Thymus (tissue), 11 donors: Measurements from ENCODE around the gene SPTBN1. TPM values are rescaled to one million over a fixed set of nuclear protein-coding genes. Genes with fewer than 3 reads are reported as not detected.

Source experiments
- DNase-seq, 9 donors: peaks; one replicate each; pipeline ENCODE4 v3.0.0-alpha.2; 2013; ENCODE audit warnings: low spot score in 9 of 9, low read depth in 6 of 9, missing footprints in 1 of 9
- H3K27ac ChIP-seq, 2 donors: one replicate each; pipeline ENCODE4 v1.5.1; 2013; ENCODE audit warnings: control low read depth in 1 of 2, low read depth in 1 of 2, low read length in 1 of 2, mild to moderate bottlenecking in 1 of 2, moderate library complexity in 1 of 2
- H3K27me3 ChIP-seq, 2 donors: one replicate each; pipeline ENCODE4 v1.5.1; 2013; ENCODE audit warnings: low read length in 1 of 2; ENCODE audit not compliant: control insufficient read depth in 2 of 2, insufficient read depth in 1 of 2
- H3K36me3 ChIP-seq, 2 donors: one replicate each; pipeline ENCODE4 v1.5.1; 2013; ENCODE audit warnings: low read length in 1 of 2, mild to moderate bottlenecking in 1 of 2, moderate library complexity in 1 of 2; ENCODE audit not compliant: control insufficient read depth in 2 of 2, insufficient read depth in 2 of 2
- H3K4me1 ChIP-seq, 2 donors: one replicate each; pipeline ENCODE4 v1.5.1; 2013; ENCODE audit warnings: low read length in 2 of 2; ENCODE audit not compliant: control insufficient read depth in 2 of 2, insufficient read depth in 2 of 2
- H3K4me3 ChIP-seq, 2 donors: one replicate each; pipeline ENCODE4 v1.5.1; 2013; ENCODE audit warnings: low read length in 2 of 2, control low read depth in 1 of 2, mild to moderate bottlenecking in 1 of 2
- H3K9me3 ChIP-seq, 2 donors: one replicate each; pipeline ENCODE4 v1.5.1; 2013; ENCODE audit warnings: low read length in 1 of 2, mild to moderate bottlenecking in 1 of 2; ENCODE audit not compliant: control insufficient read depth in 2 of 2, insufficient read depth in 1 of 2
- WGBS: extraction: QIAGEN DNeasy Blood & Tissue Kit; methylation state at CpG from one replicate; pipeline ENCODE4 v1.1.7; 2013; 5-methylcytosine and 5-hydroxymethylcytosine counted together
- polyA plus RNA-seq: library from polyadenylated mRNA; stranded (reverse); fragments of 200-250 nt; gene quantifications from one replicate; pipeline ENCODE4 v1.2.3, GENCODE V29; 2013
- total RNA-seq: library from RNA; stranded (reverse); fragments of 120-200 nt; gene quantifications from one replicate; pipeline ENCODE4 v1.2.4, GENCODE V29; 2013
- donor health status: healthy.

SPTBN1 gene
- total and polyA plus RNA-seq, 2 donors, result 37.1 to 74.4 TPM

DNA sequence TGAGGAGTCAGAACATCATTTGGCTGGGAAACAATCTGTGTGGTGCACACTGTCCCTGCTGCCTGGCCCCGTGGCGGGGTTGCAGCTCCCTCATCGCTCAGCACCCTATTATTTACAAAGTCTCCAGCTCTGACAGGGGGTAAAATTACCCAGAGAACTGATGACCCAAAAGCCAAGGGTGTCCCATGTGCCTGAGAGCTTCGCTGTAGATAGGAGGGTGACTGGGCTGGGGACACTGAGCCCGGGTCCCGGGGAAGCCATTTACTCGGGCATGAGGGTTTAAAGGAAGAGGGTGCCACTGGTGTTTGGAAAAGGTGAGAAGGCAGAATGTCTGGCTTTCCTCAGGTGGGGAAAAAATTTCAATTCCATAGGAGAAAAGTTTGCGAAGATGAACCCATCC lies 219.2 kb downstream of the SPTBN1 start:
- no peaks in the 10 kb centered on the region for H3K27me3 ChIP-seq
- H3K27ac ChIP-seq, result no peak overlapping the region
- no peak for DNase-seq
- peaks cover 0 to 10% of the 10 kb centered on the region in 2 donors for H3K36me3 ChIP-seq
- 98% methylated on average over 8 of the region's 8 CpGs for WGBS
- H3K4me3 ChIP-seq, result no peak overlapping the region
- H3K9me3 ChIP-seq, result no peaks in the 10 kb centered on the region
- peaks cover 0 to 27% of the 10 kb centered on the region in 2 donors for H3K4me1 ChIP-seq

DNA sequence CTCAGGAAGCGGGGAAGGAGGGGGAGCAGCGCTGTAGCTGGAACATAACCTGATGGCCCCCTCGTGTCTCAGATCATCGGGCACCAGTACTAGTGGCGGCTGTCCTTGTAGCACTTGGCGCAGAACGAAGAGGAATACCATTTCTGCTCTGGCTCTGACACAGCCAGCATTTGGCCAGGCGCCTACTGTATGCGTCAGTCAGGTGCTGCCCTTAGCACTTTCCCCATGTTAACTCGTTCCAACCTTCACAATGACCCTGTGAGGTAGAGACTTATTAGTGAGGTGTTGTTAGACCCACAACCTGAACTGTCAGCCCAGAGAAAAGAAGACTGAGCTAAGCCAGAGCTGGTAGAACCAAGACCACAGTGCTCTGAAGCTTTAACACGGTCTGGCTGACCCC lies 219.6 kb downstream of the SPTBN1 start:
- Histone ChIP-seq H3K36me3 (peaks cover 0 to 5% of the 10 kb centered on the region in 2 donors), H3K4me3 (no peak overlapping the region), H3K4me1 (peaks cover 0 to 32% of the 10 kb centered on the region in 2 donors), H3K27me3 (no peaks in the 10 kb centered on the region), H3K27ac (no peak overlapping the region), H3K9me3 (no peaks in the 10 kb centered on the region)
- DNase-seq, result no peak
- 96% methylated on average over 11 of the region's 11 CpGs for WGBS

DNA sequence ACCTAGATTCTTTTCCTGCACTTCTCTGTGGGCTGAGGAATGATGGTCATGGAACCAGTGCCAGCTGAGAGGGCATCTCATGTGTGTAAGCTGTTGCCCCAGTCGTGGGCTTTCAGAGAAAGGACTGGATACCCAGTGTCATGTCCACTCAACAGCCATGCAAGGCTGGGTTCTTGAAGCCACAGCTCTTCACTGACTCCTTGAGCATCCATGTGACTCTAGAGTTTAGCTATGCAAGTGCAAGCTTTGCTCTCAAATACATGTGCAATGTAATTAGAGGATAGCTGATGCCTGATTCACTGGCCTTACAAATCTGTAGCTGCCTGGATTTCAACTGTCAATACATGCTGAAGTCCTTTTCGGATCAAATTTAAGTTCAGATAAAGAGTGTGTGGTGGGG lies 220.5 kb downstream of the SPTBN1 start:
- Histone ChIP-seq H3K27ac (no peak overlapping the region), H3K4me1 (peaks cover 0 to 33% of the 10 kb centered on the region in 2 donors), H3K4me3 (no peak overlapping the region), H3K27me3 (no peaks in the 10 kb centered on the region), H3K9me3 (no peaks in the 10 kb centered on the region), H3K36me3 (no peaks in the 10 kb centered on the region)
- 91% methylated on average over 2 of the region's 2 CpGs for WGBS
- no peak for DNase-seq

DNA sequence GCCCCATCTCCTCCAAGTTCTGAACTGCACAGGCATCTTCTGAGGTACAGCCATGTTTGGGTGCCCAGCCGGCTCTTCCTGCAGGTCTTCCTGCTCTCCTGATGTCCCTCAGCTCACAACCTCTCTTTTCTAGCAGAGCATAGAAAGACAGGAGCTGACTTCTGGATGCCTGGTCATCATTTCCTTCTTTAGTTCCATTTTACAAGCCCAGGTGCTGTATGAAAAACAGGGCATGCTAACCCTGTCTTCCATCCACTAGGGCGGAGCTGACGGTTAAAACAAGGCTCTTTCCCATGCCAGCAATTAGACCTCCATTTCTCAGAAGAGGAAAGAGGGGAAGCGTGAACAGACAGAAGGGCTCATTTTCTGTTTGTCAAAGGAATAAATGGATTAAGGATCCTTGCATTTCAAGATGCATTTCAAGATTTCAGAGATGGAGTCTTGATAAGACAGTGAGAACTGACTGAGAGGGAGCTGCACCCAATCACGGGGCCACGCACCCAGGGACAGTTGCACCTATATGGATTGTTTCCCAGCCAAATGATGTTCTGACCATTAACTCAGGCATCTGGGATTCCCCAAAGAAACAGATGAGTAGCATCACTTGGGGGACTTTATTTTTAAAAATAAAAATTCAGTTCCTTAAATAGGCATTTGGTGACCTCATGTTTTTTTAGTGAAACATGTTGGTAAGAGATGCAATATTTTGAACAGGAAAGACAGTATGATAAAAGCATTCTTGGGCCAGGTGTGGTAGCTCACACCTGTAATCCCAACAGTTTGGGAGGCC lies 221.5 kb downstream of the SPTBN1 start:
- Histone ChIP-seq H3K27me3 (no peaks in the 10 kb centered on the region), H3K27ac (no peak overlapping the region), H3K4me3 (no peak overlapping the region), H3K9me3 (no peaks in the 10 kb centered on the region), H3K4me1 (peaks cover 0 to 33% of the 10 kb centered on the region in 2 donors), H3K36me3 (no peaks in the 10 kb centered on the region)
- WGBS, result 95% methylated on average over 6 of the region's 6 CpGs
- DNase-seq, result no peak

DNA sequence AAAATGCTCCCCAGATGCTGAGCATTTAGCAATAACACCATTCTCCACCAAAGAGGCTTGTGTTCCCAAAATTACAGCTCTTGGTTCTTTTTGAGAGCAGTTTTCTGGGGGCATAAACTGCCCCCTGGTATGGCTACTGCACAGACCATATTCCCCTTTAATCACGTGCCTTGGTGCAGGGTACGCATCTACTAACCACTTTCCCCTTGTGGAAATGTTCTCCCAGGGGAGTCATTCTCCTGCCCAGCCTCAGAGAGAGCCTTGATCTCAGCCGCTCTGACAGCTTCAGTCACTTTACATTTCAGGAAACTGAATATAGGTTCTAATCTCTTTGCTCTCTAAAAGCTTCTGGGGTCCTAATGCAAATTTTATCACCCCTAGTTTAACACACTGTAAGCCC lies 222.6 kb downstream of the SPTBN1 start:
- no peak for DNase-seq
- no peak overlapping the region for H3K27ac ChIP-seq
- no peaks in the 10 kb centered on the region for H3K27me3 ChIP-seq
- H3K36me3 ChIP-seq, result no peaks in the 10 kb centered on the region
- no peaks in the 10 kb centered on the region for H3K9me3 ChIP-seq
- WGBS, result 91% methylated on average over 3 of the region's 3 CpGs
- H3K4me1 ChIP-seq, result peaks cover 0 to 26% of the 10 kb centered on the region in 2 donors
- no peak overlapping the region for H3K4me3 ChIP-seq

DNA sequence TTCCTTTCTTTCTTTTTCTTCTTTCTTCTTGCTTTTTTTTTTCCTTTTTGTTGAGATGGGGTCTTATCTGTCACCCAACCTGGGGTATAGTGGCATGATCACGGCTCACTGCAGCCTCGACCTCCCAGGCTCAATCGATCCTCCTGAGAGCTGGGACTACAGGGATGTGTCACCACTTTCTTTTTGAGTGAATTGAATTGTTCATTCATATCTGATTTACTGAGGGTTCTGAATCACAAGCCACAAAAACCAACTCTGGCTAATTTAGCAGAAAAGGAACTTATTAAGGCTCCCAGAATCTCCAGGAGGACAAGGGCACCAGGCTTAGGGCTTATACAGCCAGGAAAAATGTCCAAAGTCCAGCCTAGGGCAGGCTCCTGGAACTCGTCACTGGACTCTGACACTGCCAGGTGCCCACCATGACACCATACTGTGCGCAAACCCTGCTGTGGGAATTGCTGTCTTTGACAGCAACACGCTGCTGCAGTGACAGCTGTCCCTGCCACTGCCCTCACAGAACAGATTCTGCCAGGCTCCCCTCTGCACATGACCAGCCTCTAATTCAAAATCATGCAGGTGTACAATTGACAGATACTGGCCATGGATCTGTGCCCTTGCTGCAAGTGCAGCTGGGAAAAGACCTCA lies 224.4 kb downstream of the SPTBN1 start:
- no peaks in the 10 kb centered on the region for H3K9me3 ChIP-seq
- H3K36me3 ChIP-seq, result no peaks in the 10 kb centered on the region
- H3K27me3 ChIP-seq, result no peaks in the 10 kb centered on the region
- H3K4me1 ChIP-seq, result peaks cover 0 to 9% of the 10 kb centered on the region in 2 donors
- WGBS, result 71% methylated on average over 6 of the region's 6 CpGs
- no peak overlapping the region for H3K27ac ChIP-seq
- peak in 1 of 9 donors; percentile 26 for DNase-seq
- no peak overlapping the region for H3K4me3 ChIP-seq

DNA sequence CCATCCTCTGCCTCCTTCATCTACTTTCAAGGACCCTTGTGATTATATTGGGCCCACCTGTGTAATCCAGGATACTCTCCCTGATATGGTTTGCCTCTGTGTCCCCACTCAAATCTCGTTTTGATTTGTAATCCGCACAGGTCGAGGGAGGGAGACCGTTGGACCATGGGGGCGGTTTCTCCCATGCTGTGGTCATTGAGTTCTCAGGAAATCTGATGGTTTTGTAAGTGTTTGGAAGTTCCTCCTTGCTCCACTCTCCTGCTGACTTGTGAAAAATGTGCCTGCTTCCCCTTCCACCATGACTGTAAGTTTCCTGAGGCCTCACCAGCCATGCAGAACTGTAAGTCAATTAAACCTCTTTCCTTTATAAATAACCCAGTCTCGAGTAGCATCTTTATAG lies 225.3 kb downstream of the SPTBN1 start:
- H3K4me3 ChIP-seq, result no peak overlapping the region
- peaks cover 0 to 9% of the 10 kb centered on the region in 2 donors for H3K4me1 ChIP-seq
- H3K36me3 ChIP-seq, result no peaks in the 10 kb centered on the region
- no peaks in the 10 kb centered on the region for H3K9me3 ChIP-seq
- no peak overlapping the region for H3K27ac ChIP-seq
- DNase-seq, result no peak
- no peaks in the 10 kb centered on the region for H3K27me3 ChIP-seq
- 95% methylated on average over 6 of the region's 6 CpGs for WGBS

DNA sequence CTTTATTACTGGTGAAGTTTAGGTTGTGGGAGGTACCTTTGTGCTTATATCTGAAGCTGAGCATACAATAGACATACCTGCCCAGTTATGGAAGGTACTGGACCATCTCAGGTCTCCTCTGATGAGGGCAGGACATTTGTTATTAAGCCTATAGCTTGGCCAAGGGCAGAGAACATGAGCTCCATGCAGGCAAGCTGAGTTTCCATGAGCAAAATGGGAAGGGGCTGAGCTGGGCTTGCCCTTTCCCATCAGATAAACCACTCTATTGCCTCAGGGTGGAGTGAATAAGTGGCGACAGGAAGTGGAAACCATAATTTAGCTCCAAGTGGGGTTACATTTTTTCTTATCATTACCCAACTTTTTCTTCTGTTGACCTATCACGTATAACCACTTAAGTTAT lies 227.5 kb downstream of the SPTBN1 start:
- WGBS, result over 99% methylated on average over 2 of the region's 2 CpGs
- no peaks in the 10 kb centered on the region for H3K36me3 ChIP-seq
- no peaks in the 10 kb centered on the region for H3K27me3 ChIP-seq
- peaks cover 0 to 6% of the 10 kb centered on the region in 2 donors for H3K4me1 ChIP-seq
- no peaks in the 10 kb centered on the region for H3K9me3 ChIP-seq
- no peak overlapping the region for H3K4me3 ChIP-seq
- DNase-seq, result no peak
- H3K27ac ChIP-seq, result no peak overlapping the region

DNA sequence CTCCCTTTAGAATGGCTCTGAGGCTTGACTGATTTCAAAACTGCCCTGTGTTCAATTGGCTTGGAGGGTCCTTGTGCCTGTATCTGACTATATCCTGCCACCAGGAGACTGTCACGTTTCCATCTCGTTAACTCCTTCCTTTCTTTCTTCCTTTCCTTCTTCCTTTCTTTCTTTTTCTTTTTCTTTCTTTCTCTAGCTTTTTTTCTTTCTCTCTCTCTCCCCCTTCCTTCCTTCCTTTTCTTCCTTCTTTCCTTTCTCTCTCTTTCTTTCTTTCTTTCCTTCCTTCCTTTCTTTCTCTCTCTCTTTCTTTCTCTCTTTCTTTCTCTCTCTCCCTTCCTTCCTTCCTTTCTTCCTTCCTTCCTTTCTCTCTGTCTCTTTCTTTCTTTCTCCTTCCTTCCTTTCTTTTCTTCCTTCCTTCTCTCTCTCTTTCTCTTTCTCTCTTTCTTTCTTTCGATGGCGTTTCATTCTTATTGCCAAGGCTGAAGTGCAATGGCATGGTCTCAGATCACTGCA lies 229.2 kb downstream of the SPTBN1 start:
- no peaks in the 10 kb centered on the region for H3K27me3 ChIP-seq
- WGBS, result 97% methylated on average over 4 of the region's 4 CpGs
- peaks cover 0 to 6% of the 10 kb centered on the region in 2 donors for H3K4me1 ChIP-seq
- no peak for DNase-seq
- no peaks in the 10 kb centered on the region for H3K9me3 ChIP-seq
- no peaks in the 10 kb centered on the region for H3K36me3 ChIP-seq
- no peak overlapping the region for H3K4me3 ChIP-seq
- no peak overlapping the region for H3K27ac ChIP-seq
